GM23338 (cell line): ENCODE measurements around the gene HTT. TPM values are rescaled to one million over a fixed set of nuclear protein-coding genes. Genes with fewer than 3 reads are reported as not detected.

ENCODE experiments used
- ATAC-seq: fragments of 200-7000 bp; cut with Tn5 transposase; 3 replicates; pipeline ENCODE4 v1.9.1; 2020
- DNase-seq: peaks from one replicate; pipeline ENCODE4 v3.0.0-alpha.2; 2015; ENCODE audit warnings: low spot score
- H2AFZ ChIP-seq: fragments of 200-600 bp; sonication (generic); 2 replicates; pipeline ENCODE4 v1.8.0; 2016; ENCODE audit warnings: antibody characterized with exemption, mild to moderate bottlenecking, moderate library complexity
- H3F3A ChIP-seq: fragments of 200-600 bp; sonication (generic); replicated peaks from 2 replicates; pipeline ENCODE4 v1.8.0; 2017; ENCODE audit warnings: antibody characterized with exemption, mixed run types, low read depth
- H3K27ac ChIP-seq: fragments of 200-600 bp; sonication (generic); 2 replicates; pipeline ENCODE4 v1.6.1; 2016; ENCODE audit warnings: low read depth
- H3K27me3 ChIP-seq: fragments of 200-600 bp; sonication (generic); 2 replicates; pipeline ENCODE4 v1.8.0; 2016; ENCODE audit warnings: mild to moderate bottlenecking, mixed run types, moderate library complexity; ENCODE audit not compliant: insufficient read depth
- H3K36me3 ChIP-seq: fragments of 200-600 bp; sonication (generic); 2 replicates; pipeline ENCODE4 v1.8.0; 2016; ENCODE audit warnings: mild to moderate bottlenecking; ENCODE audit not compliant: insufficient read depth
- H3K4me1 ChIP-seq: fragments of 200-600 bp; sonication (generic); 2 replicates; pipeline ENCODE4 v1.8.0; 2016; ENCODE audit warnings: mild to moderate bottlenecking, moderate library complexity; ENCODE audit not compliant: insufficient read depth
- H3K4me2 ChIP-seq: fragments of 200-600 bp; sonication (generic); 2 replicates; pipeline ENCODE4 v1.7.1; 2017; ENCODE audit warnings: mixed run types
- H3K4me3 ChIP-seq: fragments of 200-600 bp; sonication (generic); 2 replicates; pipeline ENCODE4 v1.6.1; 2016; ENCODE audit warnings: mixed run types
- H3K79me2 ChIP-seq: fragments of 200-600 bp; sonication (generic); replicated peaks from 2 replicates; pipeline ENCODE4 v1.8.0; 2017; ENCODE audit warnings: mild to moderate bottlenecking; ENCODE audit not compliant: insufficient read depth
- H3K9me2 ChIP-seq: fragments of 200-600 bp; sonication (generic); 2 replicates; pipeline ENCODE4 v1.8.0; 2017; ENCODE audit not compliant: insufficient read depth
- H4K20me1 ChIP-seq: fragments of 200-600 bp; sonication (generic); replicated peaks from 2 replicates; pipeline ENCODE4 v1.8.0; 2017; ENCODE audit warnings: mild to moderate bottlenecking; ENCODE audit not compliant: insufficient read depth
- H3K27ac Mint-ChIP-seq: 2 replicates; pipeline ENCODE4 v1.8.0; 2020; ENCODE audit warnings: inconsistent platforms, mild to moderate bottlenecking, moderate library complexity, mixed read lengths
- H3K27me3 Mint-ChIP-seq: 3 replicates; pipeline ENCODE4 v1.8.0; 2022; ENCODE audit warnings: low read depth, mild to moderate bottlenecking, moderate library complexity, mixed read lengths, inconsistent platforms; ENCODE audit not compliant: insufficient read depth, poor library complexity
- H3K36me3 Mint-ChIP-seq: 3 replicates; pipeline ENCODE4 v1.8.0; 2021; ENCODE audit warnings: low read depth, mild to moderate bottlenecking, inconsistent platforms, moderate library complexity, mixed read lengths
- H3K4me1 Mint-ChIP-seq: 3 replicates; pipeline ENCODE4 v1.8.0; 2020; ENCODE audit warnings: mild to moderate bottlenecking, inconsistent platforms, mixed read lengths
- H3K4me3 Mint-ChIP-seq: 3 replicates; pipeline ENCODE4 v1.8.0; 2021; ENCODE audit warnings: moderate library complexity, mild to moderate bottlenecking, inconsistent platforms, mixed read lengths
- H3K9me3 Mint-ChIP-seq: 3 replicates; pipeline ENCODE4 v1.8.0; 2020; ENCODE audit warnings: moderate library complexity, mild to moderate bottlenecking, inconsistent platforms, mixed read lengths
- CTCF ChIP-seq, 2 experiments: fragments of 200-600 bp in 1 of 2; sonication (generic) in 1 of 2; conservative IDR thresholded peaks; 2 replicates each; pipeline versions ENCODE4 v1.5.1 to v1.6.1; 2016 to 2017; ENCODE audit warnings: antibody characterized with exemption in 2 of 2, low read depth in 2 of 2, mild to moderate bottlenecking in 2 of 2, moderate library complexity in 1 of 2
- ETS1 ChIP-seq: IDR thresholded peaks from 2 replicates; pipeline ENCODE4 v1.6.1; 2016; ENCODE audit warnings: antibody characterized with exemption
- EZH2 ChIP-seq: fragments of 200-600 bp; sonication (generic); IDR thresholded peaks from one replicate; pipeline ENCODE4 v1.8.0; 2017; ENCODE audit warnings: antibody characterized with exemption, mild to moderate bottlenecking, low read depth; ENCODE audit not compliant: unreplicated experiment
- ZNF114 ChIP-seq: fragments of 250-450 bp; sonication (Bioruptor Pico); IDR thresholded peaks from 2 replicates; pipeline ENCODE4 v1.5.0; 2020; ENCODE audit warnings: mild to moderate bottlenecking, moderate library complexity
- ZNF331 ChIP-seq: fragments of 250-450 bp; sonication (Bioruptor Pico); IDR thresholded peaks from 2 replicates; pipeline ENCODE4 v1.5.0; 2020; ENCODE audit warnings: low read depth, mild to moderate bottlenecking, moderate library complexity
- ZNF462 ChIP-seq: fragments of 250-450 bp; sonication (Bioruptor Pico); IDR thresholded peaks from 2 replicates; pipeline ENCODE4 v1.5.0; 2020; ENCODE audit warnings: mild to moderate bottlenecking, moderate library complexity
- polyA plus RNA-seq: library from polyadenylated mRNA; unstranded; fragments of >200 nt; fragmentation: Nextera tagmentation; extraction: Ambion mirVana; gene quantifications from 2 replicates; pipeline ENCODE4 v1.2.1, GENCODE V29; 2016
- total RNA-seq: library from RNA; depleted of rRNA; stranded (reverse); fragments of >200 nt; shearing (Covaris generic); gene quantifications from 2 replicates; pipeline ENCODE4 v1.2.3, GENCODE V29; 2014

Gene HTT
- total and polyA plus RNA-seq, 2 experiments from 2014 or later, result 26.6 to 67.7 TPM

- TF ChIP-seq ZNF462, result no peak
Measured at GRCh38 chr4:3253808-3254207, 179.3 kb downstream of the HTT start (continued).

- Histone ChIP-seq H3K36me3 (no peaks in the 10 kb centered on the region), H3K27me3 (no peaks in the 10 kb centered on the region), H3K27ac (no peak overlapping the region), H3F3A (no peaks in the 10 kb centered on the region), H3K4me2 (no peak overlapping the region), H4K20me1 (no peaks in the 10 kb centered on the region), H3K4me1 (no peaks in the 10 kb centered on the region), H2AFZ (no peak overlapping the region), H3K4me3 (no peak overlapping the region), H3K79me2 (no peaks in the 10 kb centered on the region), H3K9me2 (no peaks in the 10 kb centered on the region)
- H3K9me3 Mint-ChIP-seq, result no peaks in the 10 kb centered on the region; the same call in 2 of the 3 replicates
- peaks cover 4% of the 10 kb centered on the region for H3K4me1 Mint-ChIP-seq
- H3K4me3 Mint-ChIP-seq, result no peak overlapping the region
- TF ChIP-seq ZNF331 (no peak), ETS1 (no peak), EZH2 (no peak), ZNF114 (CRISPR knock-in tag) (no peak), CTCF (conservative IDR thresholded peaks at IDR 0.05; ENCODE audit: low read depth in 2 of 2) (no peak)
- DNase-seq, result no peak
- H3K27ac Mint-ChIP-seq, result no peak overlapping the region
- H3K36me3 Mint-ChIP-seq, result no peaks in the 10 kb centered on the region; the same call in 2 of the 3 replicates
- H3K27me3 Mint-ChIP-seq, result peaks cover 4% of the 10 kb centered on the region
- no peak for ATAC-seq
Measured at GRCh38 chr4:3254302-3255131, 180.0 kb downstream of the HTT start.
